Measurements from ENCODE around the gene PPP1R27. TPM values are rescaled to one million over a fixed set of nuclear protein-coding genes. Genes with fewer than 3 reads are reported as not detected.

The PPP1R27 gene, protein sequence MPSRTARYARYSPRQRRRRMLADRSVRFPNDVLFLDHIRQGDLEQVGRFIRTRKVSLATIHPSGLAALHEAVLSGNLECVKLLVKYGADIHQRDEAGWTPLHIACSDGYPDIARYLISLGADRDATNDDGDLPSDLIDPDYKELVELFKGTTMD
- 0.13 TPM in 1 of 2 replicates, not detected in the other for total RNA-seq

DNA sequence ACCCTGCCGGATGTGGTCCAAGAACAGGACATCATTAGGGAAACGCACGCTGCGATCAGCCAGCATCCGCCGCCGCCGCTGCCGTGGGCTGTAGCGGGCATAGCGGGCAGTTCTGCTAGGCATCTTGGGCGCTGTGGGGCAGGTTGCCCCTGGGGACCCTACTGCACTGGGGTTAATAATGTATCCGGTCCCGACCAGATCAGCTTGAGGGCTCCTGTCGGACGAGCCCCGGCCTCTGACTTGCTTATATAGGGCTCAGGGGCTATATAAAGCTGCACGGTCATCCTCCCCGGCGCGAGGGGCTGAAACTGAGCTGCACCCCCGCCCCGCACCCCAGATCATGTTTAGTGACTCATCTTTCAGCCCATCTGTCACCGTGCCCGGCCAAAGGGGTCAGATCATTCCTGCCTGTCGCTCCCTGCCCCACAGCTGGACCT, at the start of gene PPP1R27:
Gene PPP1R27 (minus strand): TSS at position 220 of the 437 bp plus-strand sequence. CDS start 97 bp downstream, at position 123.
- TF ChIP-seq, protein P1, sequence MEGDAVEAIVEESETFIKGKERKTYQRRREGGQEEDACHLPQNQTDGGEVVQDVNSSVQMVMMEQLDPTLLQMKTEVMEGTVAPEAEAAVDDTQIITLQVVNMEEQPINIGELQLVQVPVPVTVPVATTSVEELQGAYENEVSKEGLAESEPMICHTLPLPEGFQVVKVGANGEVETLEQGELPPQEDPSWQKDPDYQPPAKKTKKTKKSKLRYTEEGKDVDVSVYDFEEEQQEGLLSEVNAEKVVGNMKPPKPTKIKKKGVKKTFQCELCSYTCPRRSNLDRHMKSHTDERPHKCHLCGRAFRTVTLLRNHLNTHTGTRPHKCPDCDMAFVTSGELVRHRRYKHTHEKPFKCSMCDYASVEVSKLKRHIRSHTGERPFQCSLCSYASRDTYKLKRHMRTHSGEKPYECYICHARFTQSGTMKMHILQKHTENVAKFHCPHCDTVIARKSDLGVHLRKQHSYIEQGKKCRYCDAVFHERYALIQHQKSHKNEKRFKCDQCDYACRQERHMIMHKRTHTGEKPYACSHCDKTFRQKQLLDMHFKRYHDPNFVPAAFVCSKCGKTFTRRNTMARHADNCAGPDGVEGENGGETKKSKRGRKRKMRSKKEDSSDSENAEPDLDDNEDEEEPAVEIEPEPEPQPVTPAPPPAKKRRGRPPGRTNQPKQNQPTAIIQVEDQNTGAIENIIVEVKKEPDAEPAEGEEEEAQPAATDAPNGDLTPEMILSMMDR (IDR thresholded peaks at IDR 0.05; ENCODE audit: insufficient read depth, low read length, severe bottlenecking): no peak
- no peaks in the 10 kb centered on the region for H3K27me3 ChIP-seq (ENCODE audit: control insufficient read depth, insufficient read depth, low read length)
- peak within 1 kb of the TSS; percentile 79 for H3K4me3 ChIP-seq (ENCODE audit: low read depth, low read length)
- FAIRE-seq (no peak), DNase-seq (ENCODE audit: low read depth) (no peak)
- H3K36me3 ChIP-seq (ENCODE audit: control insufficient read depth, insufficient read depth, low read length): no peaks in the 10 kb centered on the region

DNA sequence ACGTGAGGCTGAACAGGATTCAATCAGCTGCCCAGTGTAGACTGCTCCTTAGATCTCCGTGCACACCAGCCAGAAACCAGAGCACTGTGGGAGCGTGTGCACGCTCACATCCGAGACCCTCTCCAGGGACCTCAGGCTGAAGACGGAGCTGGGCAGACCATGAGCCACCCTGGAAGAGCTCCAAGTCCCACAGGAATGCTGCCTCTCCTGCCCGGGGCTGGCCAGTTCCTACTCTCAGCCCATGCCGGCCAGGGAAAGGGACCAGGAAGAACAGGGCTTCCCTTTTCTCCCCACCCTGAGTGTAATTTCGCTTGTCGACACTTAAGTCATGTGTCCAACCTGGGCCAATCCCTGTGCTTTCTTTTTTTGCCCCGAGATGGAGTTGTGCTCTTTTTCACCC, 49.7 kb upstream of the PPP1R27 start:
- TF ChIP-seq, protein P1 (IDR thresholded peaks at IDR 0.05; ENCODE audit: insufficient read depth, low read length, severe bottlenecking): no peak
- FAIRE-seq (no peak), DNase-seq (ENCODE audit: low read depth) (no peak)
- Histone ChIP-seq H3K36me3 (ENCODE audit: control insufficient read depth, insufficient read depth, low read length) (peaks cover 28% of the 10 kb centered on the region), H3K4me3 (ENCODE audit: low read depth, low read length) (no peak overlapping the region), H3K27me3 (ENCODE audit: control insufficient read depth, insufficient read depth, low read length) (no peaks in the 10 kb centered on the region)

DNA sequence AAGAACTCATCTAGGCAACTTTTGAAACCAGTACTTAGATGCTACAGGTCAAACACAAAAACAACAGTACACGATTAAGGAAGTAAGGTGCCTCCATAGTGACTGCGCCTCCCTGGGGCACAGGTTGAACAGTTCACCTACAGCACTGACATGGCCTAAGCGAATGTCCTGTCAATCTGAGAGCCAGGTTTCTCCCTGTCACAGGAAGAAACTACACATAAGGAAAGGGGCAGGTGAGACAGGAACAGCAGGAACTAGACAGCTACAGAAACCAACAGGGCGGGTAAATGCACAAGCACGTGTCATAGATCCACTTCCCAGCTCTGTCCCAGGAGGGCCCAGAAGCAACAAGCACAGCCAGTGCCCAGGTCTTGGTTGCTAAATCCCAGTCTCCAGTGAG, 44.3 kb upstream of the PPP1R27 start:
- no peak for DNase-seq (ENCODE audit: low read depth)
- TF ChIP-seq, protein P1 (IDR thresholded peaks at IDR 0.05; ENCODE audit: insufficient read depth, low read length, severe bottlenecking): no peak
- FAIRE-seq: no peak
- Histone ChIP-seq H3K36me3 (ENCODE audit: control insufficient read depth, insufficient read depth, low read length) (peaks cover 1% of the 10 kb centered on the region), H3K4me3 (ENCODE audit: low read depth, low read length) (no peak overlapping the region), H3K27me3 (ENCODE audit: control insufficient read depth, insufficient read depth, low read length) (no peaks in the 10 kb centered on the region)

DNA sequence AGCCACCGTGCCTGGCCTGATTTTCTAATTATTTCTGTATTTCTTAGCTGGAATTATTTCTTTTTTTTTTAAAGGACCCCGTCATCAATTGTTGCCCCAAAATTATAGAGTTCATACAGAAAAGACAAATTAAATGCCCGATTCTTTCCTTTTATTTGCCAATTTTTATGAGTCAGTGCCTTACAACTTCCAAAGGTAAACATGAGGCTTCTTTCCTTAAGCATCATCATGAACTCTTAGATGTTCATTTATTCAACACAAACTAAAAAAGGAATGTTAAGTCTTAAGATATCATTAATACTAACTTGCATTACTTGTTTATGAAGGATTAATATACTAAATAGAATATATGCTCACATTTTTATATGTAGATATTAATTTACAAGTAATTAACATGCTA, 43.4 kb upstream of the PPP1R27 start:
- no peak overlapping the region for H3K4me3 ChIP-seq (ENCODE audit: low read depth, low read length)
- H3K27me3 ChIP-seq (ENCODE audit: control insufficient read depth, insufficient read depth, low read length): no peaks in the 10 kb centered on the region
- DNase-seq (ENCODE audit: low read depth): no peak
- TF ChIP-seq, protein P1 (IDR thresholded peaks at IDR 0.05; ENCODE audit: insufficient read depth, low read length, severe bottlenecking): no peak
- no peak for FAIRE-seq
- H3K36me3 ChIP-seq (ENCODE audit: control insufficient read depth, insufficient read depth, low read length): peaks cover 1% of the 10 kb centered on the region

DNA sequence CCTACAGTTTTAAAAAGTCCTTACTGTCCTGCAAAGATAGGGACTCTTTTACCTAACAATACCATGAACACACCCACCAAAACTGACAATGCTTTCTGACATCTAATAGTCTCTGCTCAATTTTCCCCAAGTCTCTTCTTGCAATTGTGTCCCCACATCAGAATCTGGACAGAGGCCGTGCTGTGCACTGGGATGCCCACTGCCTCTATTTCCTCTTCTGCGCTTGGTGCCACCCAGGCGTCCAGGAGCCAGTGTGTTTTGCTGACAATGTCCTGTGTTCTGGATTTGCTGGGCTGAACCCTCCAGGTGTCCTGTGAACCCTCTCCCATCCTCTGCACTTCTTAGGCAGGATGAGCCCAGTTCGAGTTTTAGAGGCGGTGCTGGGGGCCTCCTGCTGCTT, 42.7 kb upstream of the PPP1R27 start:
- DNase-seq (ENCODE audit: low read depth): no peak
- no peak for FAIRE-seq

More for the DNA sequence above, 42.7 kb upstream of the PPP1R27 start:
- peaks cover 1% of the 10 kb centered on the region for H3K36me3 ChIP-seq (ENCODE audit: control insufficient read depth, insufficient read depth, low read length)
- no peaks in the 10 kb centered on the region for H3K27me3 ChIP-seq (ENCODE audit: control insufficient read depth, insufficient read depth, low read length)
- TF ChIP-seq, protein P1 (IDR thresholded peaks at IDR 0.05; ENCODE audit: insufficient read depth, low read length, severe bottlenecking): no peak
- H3K4me3 ChIP-seq (ENCODE audit: low read depth, low read length): no peak overlapping the region

Measured in bronchial epithelial cell (primary cell).